GM19023 (cell line): Measurements from ENCODE around the gene DYNC1I1.

Experiments
- ATAC-seq: cut with Tn5 transposase; IDR thresholded peaks from one replicate; pipeline ENCODE4 v1.9.1; 2021; ENCODE audit warnings: mild to moderate bottlenecking, moderate library complexity; ENCODE audit not compliant: unreplicated experiment

DYNC1I1 gene

GRCh38 chr7:96122746-96123145 is 350.4 kb downstream of the DYNC1I1 start:
- no peak for ATAC-seq

GRCh38 chr7:96126382-96126781 is 354.0 kb downstream of the DYNC1I1 start:
- ATAC-seq = no peak

GRCh38 chr7:96127746-96128145 is 355.4 kb downstream of the DYNC1I1 start:
- no peak for ATAC-seq

- no peak for ATAC-seq
Measured at GRCh38 chr7:96131525-96131924, 359.2 kb downstream of the DYNC1I1 start.

GRCh38 chr7:96135241-96135640 is 362.9 kb downstream of the DYNC1I1 start:
- no peak for ATAC-seq

- ATAC-seq = no peak
Measured at GRCh38 chr7:96136600-96137239, 364.4 kb downstream of the DYNC1I1 start.

- ATAC-seq = no peak
Measured at GRCh38 chr7:96143495-96144259, 371.3 kb downstream of the DYNC1I1 start.

GRCh38 chr7:96144260-96144526 is 371.8 kb downstream of the DYNC1I1 start:
- ATAC-seq = no peak
